ENCODE measurements around the gene METTL16. TPM values are rescaled to one million over a fixed set of nuclear protein-coding genes. Genes with fewer than 3 reads are reported as not detected.

METTL16 gene
- total and polyA plus RNA-seq, 4 donors: 4.1 to 8.9 (median 6.6) TPM

- peaks cover 3 to 20% (median 12%) of the 10 kb centered on the region in 4 donors for H3K4me1 ChIP-seq (ENCODE audit: control insufficient read depth in 4 of 4, insufficient read depth in 4 of 4, low read length in 3 of 4)
- H3K9ac ChIP-seq (ENCODE audit: low read depth in 1 of 2, low read length in 2 of 2): no peak overlapping the region
- H3K27me3 ChIP-seq (ENCODE audit: control insufficient read depth in 4 of 4, insufficient read depth in 4 of 4, low read length in 3 of 4): no peaks in the 10 kb centered on the region
- no peak for DNase-seq (ENCODE audit: low spot score)
- H3K4me3 ChIP-seq (ENCODE audit: low read depth in 1 of 3, low read length in 3 of 3): no peak overlapping the region
- TF ChIP-seq NR2F2 (IDR thresholded peaks at IDR 0.05): no peak
- no peak for TF ChIP-seq EGR1 (IDR thresholded peaks at IDR 0.05; ENCODE audit: low read depth in 2 of 2)
- WGBS: 93% methylated on average over 25 of the region's 25 CpGs
- H3K36me3 ChIP-seq (ENCODE audit: control insufficient read depth in 4 of 4, insufficient read depth in 3 of 4, low read depth in 1 of 4, low read length in 3 of 4): peaks cover 0 to 33% (median 5%) of the 10 kb centered on the region in 4 donors
- no peaks in the 10 kb centered on the region for H3K9me3 ChIP-seq (ENCODE audit: control insufficient read depth in 4 of 4, low read length in 3 of 4)
- H3K27ac ChIP-seq (ENCODE audit: low read depth in 1 of 2, low read length in 2 of 2): no peak overlapping the region
These were observed 132.0 kb downstream of the METTL16 start for GRCh38 chr17:2379489-2380225.

DNA sequence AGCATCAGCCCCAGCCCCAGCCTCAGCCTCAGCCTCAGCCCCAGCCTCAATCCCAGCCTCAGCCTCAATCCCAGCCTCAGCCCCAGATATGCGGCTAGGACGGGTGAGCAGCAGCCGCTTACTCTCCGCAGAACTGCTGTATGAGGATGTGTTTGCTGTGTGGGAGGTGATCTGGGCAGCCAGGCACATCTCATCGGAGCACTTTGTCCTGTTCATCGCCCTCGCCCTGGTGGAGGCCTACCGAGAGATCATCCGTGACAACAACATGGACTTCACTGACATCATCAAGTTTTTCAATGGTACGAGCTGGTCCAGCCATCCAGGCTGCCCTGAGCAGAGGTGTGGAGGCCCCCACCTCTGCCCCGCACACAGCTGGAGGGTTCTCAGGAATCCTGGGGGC is 132.8 kb downstream of the METTL16 start:
- WGBS: 81% methylated on average over 11 of the region's 11 CpGs
- Histone ChIP-seq H3K27me3 (ENCODE audit: control insufficient read depth in 4 of 4, insufficient read depth in 4 of 4, low read length in 3 of 4) (no peaks in the 10 kb centered on the region), H3K4me3 (ENCODE audit: low read depth in 1 of 3, low read length in 3 of 3) (no peak overlapping the region), H3K9me3 (ENCODE audit: control insufficient read depth in 4 of 4, low read length in 3 of 4) (no peaks in the 10 kb centered on the region), H3K27ac (ENCODE audit: low read depth in 1 of 2, low read length in 2 of 2) (no peak overlapping the region), H3K4me1 (ENCODE audit: control insufficient read depth in 4 of 4, insufficient read depth in 4 of 4, low read length in 3 of 4) (peaks cover 3 to 14% (median 9%) of the 10 kb centered on the region in 4 donors), H3K9ac (ENCODE audit: low read depth in 1 of 2, low read length in 2 of 2) (no peak overlapping the region), H3K36me3 (ENCODE audit: control insufficient read depth in 4 of 4, insufficient read depth in 3 of 4, low read depth in 1 of 4, low read length in 3 of 4) (peaks cover 1 to 36% (median 5%) of the 10 kb centered on the region in 4 donors)
- DNase-seq (ENCODE audit: low spot score): no peak
- TF ChIP-seq, protein P1, sequence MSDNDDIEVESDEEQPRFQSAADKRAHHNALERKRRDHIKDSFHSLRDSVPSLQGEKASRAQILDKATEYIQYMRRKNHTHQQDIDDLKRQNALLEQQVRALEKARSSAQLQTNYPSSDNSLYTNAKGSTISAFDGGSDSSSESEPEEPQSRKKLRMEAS (IDR thresholded peaks at IDR 0.05): no peak
- TF ChIP-seq YY1 (IDR thresholded peaks at IDR 0.05): no peak
- no peak for TF ChIP-seq FOXA2 (IDR thresholded peaks at IDR 0.05)
- TF ChIP-seq NR2F2 (IDR thresholded peaks at IDR 0.05): no peak
- no peak for TF ChIP-seq HNF4A (conservative IDR thresholded peaks at IDR 0.05)
- no peak for TF ChIP-seq EGR1 (IDR thresholded peaks at IDR 0.05; ENCODE audit: low read depth in 2 of 2)
- TF ChIP-seq, protein P2, sequence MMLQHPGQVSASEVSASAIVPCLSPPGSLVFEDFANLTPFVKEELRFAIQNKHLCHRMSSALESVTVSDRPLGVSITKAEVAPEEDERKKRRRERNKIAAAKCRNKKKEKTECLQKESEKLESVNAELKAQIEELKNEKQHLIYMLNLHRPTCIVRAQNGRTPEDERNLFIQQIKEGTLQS (IDR thresholded peaks at IDR 0.05): no peak
- no peak for TF ChIP-seq RXRA (IDR thresholded peaks at IDR 0.05)

- DNase-seq (ENCODE audit: low spot score): no peak
These were observed 134.0 kb downstream of the METTL16 start for GRCh38 chr17:2377659-2378058.

More at GRCh38 chr17:2377659-2378058, 134.0 kb downstream of the METTL16 start:
- Histone ChIP-seq H3K9me3 (ENCODE audit: control insufficient read depth in 4 of 4, low read length in 3 of 4) (no peaks in the 10 kb centered on the region), H3K27me3 (ENCODE audit: control insufficient read depth in 4 of 4, insufficient read depth in 4 of 4, low read length in 3 of 4) (no peaks in the 10 kb centered on the region), H3K27ac (ENCODE audit: low read depth in 1 of 2, low read length in 2 of 2) (no peak overlapping the region), H3K36me3 (ENCODE audit: control insufficient read depth in 4 of 4, insufficient read depth in 3 of 4, low read depth in 1 of 4, low read length in 3 of 4) (peaks cover 1 to 39% (median 5%) of the 10 kb centered on the region in 4 donors), H3K4me1 (ENCODE audit: control insufficient read depth in 4 of 4, insufficient read depth in 4 of 4, low read length in 3 of 4) (peaks cover 0 to 4% (median 0%) of the 10 kb centered on the region in 4 donors), H3K9ac (ENCODE audit: low read depth in 1 of 2, low read length in 2 of 2) (no peak overlapping the region), H3K4me3 (ENCODE audit: low read depth in 1 of 3, low read length in 3 of 3) (no peak overlapping the region)
- WGBS: 96% methylated on average over 10 of the region's 10 CpGs
- TF ChIP-seq SP1 (IDR thresholded peaks at IDR 0.05): no peak
- no peak for TF ChIP-seq TAF1 (conservative IDR thresholded peaks at IDR 0.05)
- no peak for TF ChIP-seq CTCF (IDR thresholded peaks at IDR 0.05; ENCODE audit: low read depth, low read length, missing input control)
- no peak for TF ChIP-seq JUND (IDR thresholded peaks at IDR 0.05)
- TF ChIP-seq YY1 (IDR thresholded peaks at IDR 0.05): no peak
- TF ChIP-seq RAD21 (IDR thresholded peaks at IDR 0.05): no peak
- no peak for TF ChIP-seq FOXA1 (IDR thresholded peaks at IDR 0.05)
- no peak for TF ChIP-seq HNF4A (conservative IDR thresholded peaks at IDR 0.05)
- TF ChIP-seq HNF4G (IDR thresholded peaks at IDR 0.05): no peak
- TF ChIP-seq REST (IDR thresholded peaks at IDR 0.05): no peak
- TF ChIP-seq, protein P2 (IDR thresholded peaks at IDR 0.05): no peak
- no peak for TF ChIP-seq EGR1 (IDR thresholded peaks at IDR 0.05; ENCODE audit: low read depth in 2 of 2)
- no peak for TF ChIP-seq RXRA (IDR thresholded peaks at IDR 0.05)
